B cell (primary cell): ENCODE measurements around the gene AGPAT3. TPM values are rescaled to one million over a fixed set of nuclear protein-coding genes. Genes with fewer than 3 reads are reported as not detected.

Source experiments
- ATAC-seq: fragments of 200-7000 bp; cut with Tn5 transposase; one replicate; pipeline ENCODE4 v1.10.0; 2021; ENCODE audit warnings: low read depth, mild to moderate bottlenecking, moderate number of reproducible peaks, moderate library complexity
- CTCF ChIA-PET: fragments of 350-600 bp; sonication (Branson Sonifier 250); formaldehyde crosslinking; loops from one replicate; lab custom pipeline; 2021; ENCODE audit warnings: antibody characterized with exemption, inconsistent platforms; lab: Charles Lee
- POLR2A ChIA-PET: fragments of 350-600 bp; sonication (Branson Sonifier 250); formaldehyde crosslinking; loops from one replicate; lab custom pipeline; 2021; ENCODE audit warnings: antibody characterized with exemption; lab: Charles Lee
- DNase-seq: peaks from one replicate; pipeline ENCODE4 v3.0.0; 2013
- H2AFZ ChIP-seq: 2 replicates; pipeline ENCODE4 v1.6.1; 2012; ENCODE audit warnings: mild to moderate bottlenecking, low read depth, low read length; ENCODE audit not compliant: insufficient read depth, poor library complexity, severe bottlenecking
- H3K27ac ChIP-seq, 2 donors: 1 replicate in 1 of 2; 2 replicates in 1 of 2; pipeline ENCODE4 v1.5.1; 2012 to 2013; ENCODE audit warnings: low read length in 2 of 2, mild to moderate bottlenecking in 2 of 2, moderate library complexity in 1 of 2
- H3K27me3 ChIP-seq, 4 experiments: fragments of 200-600 bp in 1 of 4; sonication (generic) in 1 of 4; replicated peaks in 1 of 4; 1 replicate in 2 of 4; 2 replicates in 2 of 4; pipeline versions ENCODE4 v1.6.1 to v1.7.0; 2013 to 2016; ENCODE audit warnings: low read length in 3 of 4, mild to moderate bottlenecking in 2 of 4, mixed read lengths in 1 of 4, moderate library complexity in 1 of 4; ENCODE audit not compliant: insufficient read depth in 4 of 4, control insufficient read depth in 3 of 4; ENCODE audit errors: control extremely low read depth in 1 of 4
- H3K36me3 ChIP-seq, 2 experiments: replicated peaks in 1 of 2; 1 replicate in 1 of 2; 2 replicates in 1 of 2; pipeline versions ENCODE4 v1.6.1 to v1.7.1; 2013; ENCODE audit warnings: low read length in 1 of 2; ENCODE audit not compliant: insufficient read depth in 2 of 2, control insufficient read depth in 1 of 2; ENCODE audit errors: control extremely low read depth in 1 of 2, extremely low read depth in 1 of 2
- H3K4me1 ChIP-seq, 2 donors: fragments of 200-600 bp in 1 of 2; sonication (generic) in 1 of 2; 1 replicate in 1 of 2; 2 replicates in 1 of 2; pipeline versions ENCODE4 v1.5.1 to v1.6.1; 2013 to 2017; ENCODE audit warnings: low read length in 2 of 2; ENCODE audit not compliant: control insufficient read depth in 2 of 2, insufficient read depth in 2 of 2
- H3K4me2 ChIP-seq: replicated peaks from 2 replicates; pipeline ENCODE3; 2012; ENCODE audit warnings: mild to moderate bottlenecking, low read depth, low read length; ENCODE audit not compliant: poor library complexity, severe bottlenecking
- H3K4me3 ChIP-seq, 5 experiments: fragments of 200-600 bp in 1 of 5; sonication (generic) in 1 of 5; 1 replicate in 3 of 5; 2 replicates in 2 of 5; pipeline versions ENCODE4 v1.5.1 to v1.7.0; 2011 to 2016; ENCODE audit warnings: low read length in 4 of 5, mild to moderate bottlenecking in 4 of 5, low read depth in 2 of 5, control low read depth in 1 of 5, moderate library complexity in 1 of 5; ENCODE audit not compliant: insufficient read depth in 1 of 5; ENCODE audit errors: control extremely low read depth in 1 of 5, extremely low read depth in 1 of 5
- H3K79me2 ChIP-seq: fragments of 200-600 bp; sonication (generic); one replicate; pipeline ENCODE4 v1.6.0; 2016; ENCODE audit warnings: low read length; ENCODE audit not compliant: control insufficient read depth, insufficient read depth
- H3K9ac ChIP-seq: fragments of 200-600 bp; sonication (generic); 2 replicates; pipeline ENCODE4 v1.6.1; 2017; ENCODE audit warnings: mild to moderate bottlenecking, low read length, moderate library complexity
- H3K9me3 ChIP-seq, 3 donors: one replicate each; pipeline versions ENCODE4 v1.6.1 to v1.7.1; 2013; ENCODE audit warnings: low read length in 2 of 3; ENCODE audit not compliant: control insufficient read depth in 2 of 3, insufficient read depth in 1 of 3; ENCODE audit errors: control extremely low read depth in 1 of 3
- H4K20me1 ChIP-seq: 2 replicates; pipeline ENCODE4 v1.6.0; 2012; ENCODE audit warnings: mild to moderate bottlenecking, low read length; ENCODE audit not compliant: insufficient read depth, control insufficient read depth, poor library complexity, severe bottlenecking
- H3K27ac Mint-ChIP-seq: one replicate; pipeline ENCODE4 v1.8.0; 2021; ENCODE audit warnings: mixed read lengths
- H3K27me3 Mint-ChIP-seq: one replicate; pipeline ENCODE4 v1.8.0; 2021; ENCODE audit warnings: mixed read lengths
- H3K4me1 Mint-ChIP-seq: one replicate; pipeline ENCODE4 v1.8.0; 2021; ENCODE audit warnings: mixed read lengths
- H3K4me3 Mint-ChIP-seq: one replicate; pipeline ENCODE4 v1.8.0; 2021; ENCODE audit warnings: mixed read lengths
- H3K9me3 Mint-ChIP-seq: one replicate; pipeline ENCODE4 v1.8.0; 2022; ENCODE audit warnings: mixed read lengths; ENCODE audit not compliant: insufficient read depth
- CTCF ChIP-seq: fragments of 200-600 bp; IDR thresholded peaks from one replicate; pipeline ENCODE4 v1.8.0; 2022; ENCODE audit warnings: antibody characterized with exemption, mild to moderate bottlenecking
- EZH2 ChIP-seq: IDR thresholded peaks from 2 replicates; pipeline ENCODE4 v1.6.1; 2012; ENCODE audit warnings: borderline replicate concordance, low read depth, mild to moderate bottlenecking, moderate library complexity, low read length; ENCODE audit not compliant: insufficient read depth, poor library complexity, severe bottlenecking
- WGBS: methylation state at CpG from one replicate; pipeline ENCODE4 v1.1.5; 2013; ENCODE audit warnings: missing lambda C conversion rate; ENCODE audit not compliant: insufficient coverage; 5-methylcytosine and 5-hydroxymethylcytosine counted together
- intact Hi-C: fragments of 100-400 bp; cut with micrococcal nuclease; formaldehyde crosslinking; loops from one replicate; pipeline ENCODE4 v1.10.0; 2022
- polyA plus RNA-seq: library from polyadenylated mRNA; depleted of rRNA; stranded (reverse); fragments of >200 nt; gene quantifications from 2 replicates; pipeline ENCODE4 v1.2.3, GENCODE V29; 2012
- total RNA-seq, 2 donors: library from RNA; stranded (reverse); fragments of 120-200 nt in 1 of 2; gene quantifications; 1 replicate in 1 of 2; 2 replicates in 1 of 2; pipeline versions ENCODE4 v1.2.3 to v1.2.4, GENCODE V29; 2013 to 2022

Gene AGPAT3
- total and polyA plus RNA-seq, 2 donors (not counting 1 experiment from before 2014, with no cell fraction given): 14.3 to 49.3 TPM

GRCh38 chr21:44005071-44005470 is 140.0 kb downstream of the AGPAT3 start:
- ChIA-PET CTCF (no interaction called here), POLR2A (no interaction called here)
- Histone ChIP-seq H3K79me2 (peaks cover 2% of the 10 kb centered on the region), H3K9me3 (no peaks in the 10 kb centered on the region), H3K9ac (no peak overlapping the region), H3K27ac (no peak overlapping the region), H2AFZ (no peak overlapping the region), H3K4me2 (no peak overlapping the region), H3K4me3 (no peak overlapping the region), H3K4me1 (no peaks in the 10 kb centered on the region), H3K36me3 (no peaks in the 10 kb centered on the region), H3K27me3 (no peaks in the 10 kb centered on the region), H4K20me1 (no peaks in the 10 kb centered on the region)
- Mint-ChIP-seq H3K4me1 (no peaks in the 10 kb centered on the region), H3K9me3 (no peaks in the 10 kb centered on the region), H3K27ac (no peak overlapping the region), H3K27me3 (no peaks in the 10 kb centered on the region), H3K4me3 (no peak overlapping the region)
- WGBS: 96% methylated on average over 9 of the region's 13 CpGs
- ATAC-seq (no peak), DNase-seq (no peak)
- intact Hi-C loops: no loop called here
- TF ChIP-seq EZH2: no peak
- no peak for TF ChIP-seq CTCF

GRCh38 chr21:44005593-44005992 is 140.6 kb downstream of the AGPAT3 start:
- Histone ChIP-seq H4K20me1 (no peaks in the 10 kb centered on the region), H3K79me2 (peaks cover 7% of the 10 kb centered on the region), H3K27ac (no peak overlapping the region), H3K4me2 (no peak overlapping the region), H3K4me1 (no peaks in the 10 kb centered on the region), H3K4me3 (no peak overlapping the region), H3K36me3 (no peaks in the 10 kb centered on the region), H3K9me3 (no peaks in the 10 kb centered on the region), H2AFZ (no peak overlapping the region), H3K27me3 (no peaks in the 10 kb centered on the region), H3K9ac (no peak overlapping the region)
- DNase-seq (no peak), ATAC-seq (no peak)
- peaks cover 3% of the 10 kb centered on the region for H3K4me1 Mint-ChIP-seq
- TF ChIP-seq EZH2 (no peak), CTCF (no peak)
- no peaks in the 10 kb centered on the region for H3K9me3 Mint-ChIP-seq
- WGBS: 98% methylated on average over 9 of the region's 9 CpGs
- CTCF ChIA-PET: interaction anchor here (0.9 kb wide), 1 partner anchor 1133 kb away, joined by 3 read pairs; no protein-coding TSS in a partner anchor
- POLR2A ChIA-PET: no interaction called here
- no peak overlapping the region for H3K27ac Mint-ChIP-seq
- intact Hi-C loops: no loop called here
- H3K27me3 Mint-ChIP-seq: no peaks in the 10 kb centered on the region
- H3K4me3 Mint-ChIP-seq: no peak overlapping the region
